Nephron (organoid): Measurements from ENCODE around the gene HERPUD1.
A peak's percentile ranks its signal among the peaks of the same experiment; 100 is the strongest.

Source experiments
- H3K27ac Mint-ChIP-seq, 3 experiments: 2 replicates each; pipeline ENCODE4 v1.8.0; 2020; ENCODE audit warnings: mixed read lengths in 3 of 3, mild to moderate bottlenecking in 2 of 3, moderate library complexity in 1 of 3
- H3K27me3 Mint-ChIP-seq: 2 replicates; pipeline ENCODE4 v1.8.0; 2021; ENCODE audit warnings: low read depth, mild to moderate bottlenecking, moderate library complexity, mixed read lengths
- H3K36me3 Mint-ChIP-seq: 2 replicates; pipeline ENCODE4 v1.8.0; 2020; ENCODE audit warnings: low read depth, mixed read lengths
- H3K4me1 Mint-ChIP-seq: 2 replicates; pipeline ENCODE4 v1.8.0; 2020; ENCODE audit warnings: mixed read lengths
- H3K4me3 Mint-ChIP-seq, 3 experiments: 2 replicates each; pipeline ENCODE4 v1.8.0; 2020; ENCODE audit warnings: mild to moderate bottlenecking in 3 of 3, mixed read lengths in 3 of 3, moderate library complexity in 2 of 3
- H3K9me3 Mint-ChIP-seq: 2 replicates; pipeline ENCODE4 v1.8.0; 2020; ENCODE audit warnings: mixed read lengths
- CTCF ChIP-seq, 3 experiments: fragments of 200-600 bp; sonication (generic); IDR thresholded peaks; one replicate each; pipeline ENCODE4 v1.5.0; 2021; ENCODE audit warnings: antibody characterized with exemption in 3 of 3; ENCODE audit not compliant: unreplicated experiment in 3 of 3

Gene HERPUD1

GRCh38 chr16:56941092-56941491 is 9.2 kb downstream of the HERPUD1 start:
- Mint-ChIP-seq H3K27me3 (no peaks in the 10 kb centered on the region), H3K4me3 (no peak overlapping the region), H3K9me3 (no peaks in the 10 kb centered on the region), H3K36me3 (peaks cover 76% of the 10 kb centered on the region), H3K4me1 (peaks cover 32% of the 10 kb centered on the region), H3K27ac (no peak overlapping the region)
- no peak for TF ChIP-seq CTCF (IDR thresholded peaks at IDR 0.05; ENCODE audit: unreplicated experiment in 3 of 3)

GRCh38 chr16:56941856-56942331 is 10.0 kb downstream of the HERPUD1 start:
- H3K4me3 Mint-ChIP-seq, result no peak overlapping the region
- H3K27ac Mint-ChIP-seq, result no peak overlapping the region
- H3K36me3 Mint-ChIP-seq, result peaks cover 68% of the 10 kb centered on the region
- peaks cover 28% of the 10 kb centered on the region for H3K4me1 Mint-ChIP-seq
- no peaks in the 10 kb centered on the region for H3K9me3 Mint-ChIP-seq
- no peak for TF ChIP-seq CTCF (IDR thresholded peaks at IDR 0.05; ENCODE audit: unreplicated experiment in 3 of 3)
- H3K27me3 Mint-ChIP-seq, result no peaks in the 10 kb centered on the region

DNA sequence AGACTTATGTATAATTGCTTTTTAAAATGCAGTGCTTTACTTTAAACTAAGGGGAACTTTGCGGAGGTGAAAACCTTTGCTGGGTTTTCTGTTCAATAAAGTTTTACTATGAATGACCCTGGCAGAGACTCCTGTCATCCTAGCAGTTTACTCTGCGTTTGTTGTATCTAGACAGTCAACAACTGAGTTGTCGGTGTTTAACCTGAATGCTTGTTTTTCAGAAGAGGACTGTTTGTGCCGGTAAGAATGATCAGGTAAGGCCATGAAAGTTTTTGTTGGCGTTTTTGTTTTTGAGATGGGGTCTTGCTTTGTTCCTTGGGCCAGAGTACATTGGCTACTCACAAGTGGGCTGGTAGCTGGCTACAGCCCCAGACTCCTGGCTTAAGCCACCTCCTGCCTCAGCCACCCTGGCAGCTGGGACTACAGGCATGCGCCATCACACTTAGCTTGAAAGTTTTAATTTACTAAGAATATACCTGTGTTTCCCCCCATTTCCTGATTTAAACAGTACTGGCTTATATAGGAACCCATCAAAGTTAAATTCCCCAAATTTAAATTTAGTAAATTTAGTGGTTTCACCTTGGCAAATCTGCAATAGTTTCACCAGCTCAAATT is 11.9 kb downstream of the HERPUD1 start:
- Mint-ChIP-seq H3K36me3 (peaks cover 49% of the 10 kb centered on the region), H3K27ac (no peak overlapping the region), H3K4me3 (no peak overlapping the region), H3K27me3 (no peaks in the 10 kb centered on the region), H3K9me3 (no peaks in the 10 kb centered on the region), H3K4me1 (peaks cover 22% of the 10 kb centered on the region)
- TF ChIP-seq CTCF (IDR thresholded peaks at IDR 0.05; ENCODE audit: unreplicated experiment in 3 of 3), result no peak

- Mint-ChIP-seq H3K4me3 (no peak overlapping the region), H3K27me3 (no peaks in the 10 kb centered on the region), H3K36me3 (peaks cover 36% of the 10 kb centered on the region), H3K27ac (peak overlapping the region; percentile 3 to 24 (median 9)), H3K9me3 (no peaks in the 10 kb centered on the region), H3K4me1 (peaks cover 16% of the 10 kb centered on the region)
- no peak for TF ChIP-seq CTCF (IDR thresholded peaks at IDR 0.05; ENCODE audit: unreplicated experiment in 3 of 3)
These were observed 13.3 kb downstream of the HERPUD1 start for GRCh38 chr16:56944954-56945839.

DNA sequence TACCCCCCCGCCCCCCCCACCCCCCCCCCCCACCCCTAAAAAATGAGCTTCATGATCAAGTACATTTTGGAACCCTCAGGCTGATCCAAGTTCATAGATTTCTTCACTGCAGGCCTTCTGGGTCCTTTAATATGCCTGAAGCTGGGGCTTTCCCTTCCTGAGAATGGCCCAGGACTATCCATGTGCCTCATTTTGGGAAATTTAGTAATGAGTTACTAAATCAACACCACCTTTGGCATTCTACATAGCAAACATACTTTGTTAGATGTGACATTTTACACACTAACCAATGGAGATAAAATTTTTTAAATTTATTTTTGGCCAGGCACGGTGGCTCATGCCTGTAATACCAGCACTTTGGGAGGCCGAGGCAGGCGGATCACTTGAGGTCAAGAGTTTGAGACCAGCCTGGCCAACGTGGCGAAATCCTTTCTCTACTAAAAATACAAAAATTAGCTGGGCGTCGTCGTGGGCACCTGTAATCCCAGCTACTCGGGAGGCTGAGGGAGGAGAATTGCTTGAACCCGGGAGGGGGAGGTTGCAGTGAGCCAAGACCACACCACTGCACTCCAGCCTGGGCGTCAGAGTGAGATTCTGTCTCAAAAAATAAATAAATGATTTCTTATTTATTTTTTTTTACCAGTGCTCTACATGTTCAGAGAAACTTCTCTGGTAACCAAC is 14.0 kb downstream of the HERPUD1 start:
- Mint-ChIP-seq H3K4me1 (peaks cover 16% of the 10 kb centered on the region), H3K9me3 (no peaks in the 10 kb centered on the region), H3K27ac (no peak overlapping the region), H3K4me3 (no peak overlapping the region), H3K27me3 (no peaks in the 10 kb centered on the region), H3K36me3 (peaks cover 32% of the 10 kb centered on the region)
- no peak for TF ChIP-seq CTCF (IDR thresholded peaks at IDR 0.05; ENCODE audit: unreplicated experiment in 3 of 3)
